GM12878 (cell line): ENCODE data around the gene PTPN21. TPM values are rescaled to one million over a fixed set of nuclear protein-coding genes. Genes with fewer than 3 reads are reported as not detected.
A peak's percentile ranks its signal among the peaks of the same experiment; 100 is the strongest.

Experiments
- ATAC-seq: fragments of 200-7000 bp; cut with Tn5 transposase; 3 replicates; pipeline ENCODE4 v1.9.1; 2020; ENCODE audit warnings: mild to moderate bottlenecking, moderate library complexity
- Bru-seq: library from RNA; stranded (reverse); fragments of 400-500 nt; gene quantifications from one replicate; lab custom pipeline; 2021; lab: Mats Ljungman, UMichigan
- BruChase-seq, 2 experiments: library from RNA; stranded (reverse); fragments of 400-500 nt; gene quantifications; one replicate each; lab custom pipeline; 2021; lab: Mats Ljungman, UMichigan
- BruUV-seq: library from RNA; stranded (reverse); fragments of 400-500 nt; replicated peaks from 2 replicates; lab custom pipeline; 2021; lab: Mats Ljungman, UMichigan
- CTCF ChIA-PET: fragments of 300-600 bp; sonication (Branson Sonifier 250); formaldehyde crosslinking; extraction: SDS; loops from one replicate; lab custom pipeline; 2021; ENCODE audit warnings: inconsistent platforms; lab: Yijun Ruan, JAX
- POLR2A ChIA-PET: fragments of 350-600 bp; formaldehyde crosslinking; extraction: SDS; loops from one replicate; lab custom pipeline; 2021; ENCODE audit warnings: inconsistent platforms; lab: Charles Lee
- RAD21 ChIA-PET: fragments of 300-600 bp; sonication (Branson Sonifier 250); formaldehyde crosslinking; loops from one replicate; lab custom pipeline; 2023; ENCODE audit warnings: antibody characterized with exemption; ENCODE audit not compliant: unreplicated experiment; lab: Charles Lee
- SMC1A ChIA-PET: fragments of 300-600 bp; sonication (Branson Sonifier 250); formaldehyde crosslinking; loops from one replicate; lab custom pipeline; 2023; ENCODE audit not compliant: unreplicated experiment, uncharacterized antibody; lab: Charles Lee
- DNase-seq: peaks from one replicate; pipeline ENCODE4 v3.0.0-alpha.2; 2011; ENCODE audit warnings: low read depth, low spot score
- FAIRE-seq: peaks from 3 replicates; lab custom pipeline; 2011; peaks lifted over from hg19 to GRCh38; lab: Jason Lieb, UNC
- H2AFZ ChIP-seq: 2 replicates; pipeline ENCODE4 v1.6.0; 2011; ENCODE audit warnings: low read depth, low read length, control low read depth; ENCODE audit not compliant: control insufficient read depth
- H3K27ac ChIP-seq: 2 replicates; pipeline ENCODE4 v1.5.1; 2011; ENCODE audit warnings: control low read depth; ENCODE audit not compliant: control insufficient read depth, insufficient read depth
- H3K27me3 ChIP-seq, 2 experiments: replicated peaks in 1 of 2; 2 replicates each; pipeline versions ENCODE4 v1.6.0 to v1.6.1; 2011; ENCODE audit warnings: low read length in 1 of 2; ENCODE audit not compliant: control insufficient read depth in 2 of 2, insufficient read depth in 2 of 2
- H3K36me3 ChIP-seq, 2 experiments: 2 replicates each; pipeline ENCODE4 v1.5.1; 2011; ENCODE audit warnings: low read length in 1 of 2; ENCODE audit not compliant: control insufficient read depth in 2 of 2, insufficient read depth in 2 of 2
- H3K4me1 ChIP-seq: 2 replicates; pipeline ENCODE4 v1.6.1; 2011; ENCODE audit warnings: mild to moderate bottlenecking, low read length, moderate library complexity, mixed read lengths; ENCODE audit not compliant: control insufficient read depth, insufficient read depth
- H3K4me2 ChIP-seq: 2 replicates; pipeline ENCODE4 v1.6.0; 2011; ENCODE audit warnings: control low read depth; ENCODE audit not compliant: control insufficient read depth, insufficient read depth
- H3K4me3 ChIP-seq: fragments of 200-600 bp; sonication (generic); 2 replicates; pipeline ENCODE4 v1.5.1; 2016
- H3K79me2 ChIP-seq: 2 replicates; pipeline ENCODE4 v1.6.0; 2011; ENCODE audit warnings: low read length; ENCODE audit not compliant: control insufficient read depth, insufficient read depth
- H3K9ac ChIP-seq: 2 replicates; pipeline ENCODE4 v1.8.0; 2011; ENCODE audit warnings: low read length, control low read depth, mixed read lengths; ENCODE audit not compliant: control insufficient read depth, insufficient read depth
- H3K9me3 ChIP-seq: replicated peaks from 3 replicates; pipeline ENCODE4 v1.5.1; 2011; ENCODE audit warnings: mild to moderate bottlenecking, low read length; ENCODE audit not compliant: control insufficient read depth, insufficient read depth
- H4K20me1 ChIP-seq: 2 replicates; pipeline ENCODE4 v1.6.0; 2011; ENCODE audit not compliant: control insufficient read depth, insufficient read depth
- SIN3A ChIP-seq: IDR thresholded peaks from 2 replicates; pipeline ENCODE4 v1.6.1; 2012; ENCODE audit warnings: low read depth, low read length, improper control_type of control experiment
- SUZ12 ChIP-seq: fragments of 200-600 bp; sonication (generic); IDR thresholded peaks from one replicate; pipeline ENCODE4 v1.6.1; 2018; ENCODE audit warnings: antibody characterized with exemption, mild to moderate bottlenecking; ENCODE audit not compliant: unreplicated experiment
- WGBS: methylation state at CpG from one replicate; pipeline ENCODE4 v1.1.6; 2016; ENCODE audit warnings: low lambda C conversion rate; ENCODE audit not compliant: insufficient replicate concordance, insufficient coverage; ENCODE audit errors: missing lambda C conversion rate; 5-methylcytosine and 5-hydroxymethylcytosine counted together
- in situ Hi-C: fragments of 300-500 bp; cut with MboI; formaldehyde crosslinking; loops from 9 replicates; pipeline ENCODE4 v1.14.3; 2018; ENCODE audit warnings: mixed read lengths
- intact Hi-C: fragments of 100-400 bp; cut with micrococcal nuclease; formaldehyde crosslinking; loops from one replicate; pipeline ENCODE4 v1.14.2; 2022; ENCODE audit not compliant: unreplicated experiment
- long read RNA-seq, 2 experiments: library from polyadenylated mRNA; unstranded; transcript quantifications; one replicate each; pipeline ENCODE4 v2.0.0, GENCODE V29; 2019 to 2020
- polyA minus RNA-seq, 3 experiments: library from RNA; depleted of rRNA, polyadenylated mRNA; stranded (reverse); fragments of >200 nt; gene quantifications; 2 replicates each; pipeline ENCODE4 v1.2.3, GENCODE V29; 2011
- polyA plus RNA-seq, 11 experiments: library from polyadenylated mRNA; depleted of rRNA in 4 of 11; unstranded in 6 of 11; stranded (reverse) in 5 of 11; fragments of >200 nt; fragmentation: Nextera tagmentation in 4 of 11; fragmentation: Illumina TruSeq in 1 of 11; extraction: Ambion mirVana in 4 of 11; extraction: Trizol in 1 of 11; gene quantifications; 1 replicate in 1 of 11; 2 replicates in 10 of 11; pipeline versions ENCODE4 v1.2.1 to v1.2.3, GENCODE V29; 2011 to 2016; ENCODE audit warnings: inconsistent platforms in 2 of 11, missing spikeins in 2 of 11, low read depth in 1 of 11
- total RNA-seq, 4 experiments: library from RNA; depleted of rRNA in 3 of 4; stranded (reverse); fragments of >200 nt in 3 of 4; fragmentation: Illumina TruSeq in 1 of 4; extraction: Trizol in 1 of 4; gene quantifications; 2 replicates each; pipeline versions ENCODE4 v1.2.1 to v1.2.3, GENCODE V29; 2013 to 2021

PTPN21 gene
- total RNA-seq (2013; cell fraction: nucleolus; rRNA removed) = not detected in 2 replicates
- total RNA-seq (2014; rRNA removed) (0.05 and 0.06 TPM in 2 replicates), total RNA-seq (2014; rRNA removed; fragmentation: Illumina TruSeq; extraction: Trizol) (0.04 TPM in 1 of 2 replicates, not detected in the other), total RNA-seq (2021) (0.08 and 0.23 TPM in 2 replicates), polyA plus RNA-seq (2011; rRNA removed) (0.01 TPM in 1 of 2 replicates, not detected in the other), polyA plus RNA-seq (2014; fragmentation: Illumina TruSeq; extraction: Trizol) (0.03 TPM in 2 replicates), polyA plus RNA-seq (2014; fragmentation: Nextera tagmentation; extraction: Ambion mirVana) (not detected), polyA plus RNA-seq (2014; rRNA removed) (0.04 and 0.33 TPM in 2 replicates), polyA plus RNA-seq (2016; fragmentation: Nextera tagmentation; extraction: Ambion mirVana) (under 1 TPM in 1 of 2 experiments, not detected in 1; 0.11 TPM), polyA minus RNA-seq (2011; rRNA and poly(A)+ RNA removed) (0.15 TPM in 1 of 2 replicates, not detected in the other), Bru-seq, nascent RNA (percentile 11 among the genes with signal in this experiment), BruChase-seq, experiment 1, labeled RNA remaining after a 6-hour chase (percentile 12 among the genes with signal in this experiment), BruChase-seq, experiment 2, labeled RNA remaining after a 2-hour chase (percentile 10 among the genes with signal in this experiment)
- polyA plus RNA-seq (2011; ENCODE audit: low read depth) = 0.04 TPM
- 0.01 and 0.05 TPM in 2 replicates for polyA plus RNA-seq (2011; cell fraction: cytosol; rRNA removed)
- polyA plus RNA-seq (2011; cell fraction: nucleus; rRNA removed) = 0.04 and 0.16 TPM in 2 replicates
- 0.11 and 0.15 TPM in 2 replicates for polyA plus RNA-seq (2012)
- not detected in 2 replicates for polyA minus RNA-seq (2011; cell fraction: cytosol; rRNA and poly(A)+ RNA removed)
- polyA minus RNA-seq (2011; cell fraction: nucleus; rRNA and poly(A)+ RNA removed) = 0.12 TPM in 1 of 2 replicates, not detected in the other
- long read RNA-seq, experiment 1 = 0 reads
- long read RNA-seq, experiment 2 = 0 reads

DNA sequence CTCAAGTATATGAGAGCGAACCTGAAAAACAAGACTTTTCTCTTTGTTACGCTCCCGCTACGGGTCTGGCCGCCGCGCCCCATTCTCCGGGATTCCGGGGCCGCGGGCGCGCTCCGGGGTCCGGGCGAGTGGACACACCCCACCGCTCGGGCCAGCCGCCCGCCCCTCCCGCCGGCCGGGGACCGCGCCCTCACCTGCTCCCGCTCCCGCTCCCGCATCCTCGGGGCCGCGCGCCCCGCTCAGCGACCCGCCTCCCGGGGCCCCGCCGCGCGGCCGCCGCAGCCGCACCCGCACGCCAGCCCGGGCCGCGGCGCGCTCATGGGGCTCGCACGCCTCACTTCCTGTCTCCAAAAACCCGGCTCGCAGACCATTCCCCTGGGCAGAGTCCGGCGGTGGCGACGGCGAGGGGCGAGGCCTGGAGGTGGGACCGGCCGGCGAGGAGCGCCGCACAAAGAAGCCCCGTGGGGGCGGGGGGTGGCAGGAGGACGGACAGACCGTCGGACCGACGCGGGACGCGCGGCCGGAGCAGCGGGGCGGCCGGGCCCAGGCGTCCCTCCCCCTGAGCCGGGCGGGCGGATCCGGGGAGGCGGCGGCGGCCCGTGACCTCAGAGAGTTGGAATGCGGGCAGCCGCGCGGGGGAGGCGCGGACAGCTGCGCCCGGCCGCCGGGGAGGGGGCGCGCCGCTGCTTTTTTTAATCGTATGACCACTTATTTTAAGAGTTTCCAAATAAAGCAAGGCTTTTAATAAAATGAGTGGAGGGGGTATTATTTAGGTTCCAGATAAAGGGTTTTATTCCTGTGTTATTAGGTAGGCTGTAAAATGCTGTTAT lies at the start of gene PTPN21:
PTPN21 (minus strand) TSS at position 551 of the 830 bp plus-strand sequence. CDS start 4,590 bp downstream, outside the sequence.
- Histone ChIP-seq H3K27ac (no peak within 1 kb of the TSS), H3K27me3 (peaks cover 6 to 23% of the 10 kb centered on the region in 2 experiments), H2AFZ (0 out of 2 replicates have a peak within 1 kb of the TSS, but pooled peaks have one; percentile 7), H3K79me2 (no peaks in the 10 kb centered on the region), H3K4me2 (peak within 1 kb of the TSS; percentile 95), H3K9ac (no peak within 1 kb of the TSS), H3K4me3 (peak within 1 kb of the TSS; percentile 67), H3K36me3 (no peaks in the 10 kb centered on the region), H4K20me1 (no peaks in the 10 kb centered on the region), H3K4me1 (no peaks in the 10 kb centered on the region), H3K9me3 (no peaks in the 10 kb centered on the region)
- 3% methylated on average over 78 of the region's 103 CpGs for WGBS
- no peak for DNase-seq
- TF ChIP-seq SUZ12 (peak; percentile 87), SIN3A (no peak)
- ChIA-PET POLR2A (no interaction called here), SMC1A (no interaction called here), CTCF (interaction anchor here (0.6 to 1.3 kb wide), 2 partner anchors 7 to 12 kb away, joined by 3 to 6 read pairs; no protein-coding TSS in a partner anchor), RAD21 (no interaction called here)
- peak; percentile 65 for ATAC-seq
- in situ Hi-C loops = no loop called here
- intact Hi-C loops = no loop called here
- no TSS peak for BruUV-seq
- no peak for FAIRE-seq
